ENCODE measurements around the gene SYNPR. TPM values are rescaled to one million over a fixed set of nuclear protein-coding genes. Genes with fewer than 3 reads are reported as not detected.
"Not testable (repeated sequence)": the region's sequence is repeated elsewhere in the genome, so short reads cannot be mapped to it uniquely, and the experiment has no call there.

Gene SYNPR
- total RNA-seq, 1 experiment from 2014 or later = not detected

- DNase-seq (no peak), ATAC-seq (no peak)
- Histone ChIP-seq H3K27ac (ENCODE audit: low read length) (no peak overlapping the region), H3K9me2 (replicated peaks; ENCODE audit: low read length) (no peaks in the 10 kb centered on the region), H2AFZ (ENCODE audit: low read length) (no peak overlapping the region), H4K20me1 (ENCODE audit: low read length) (no peaks in the 10 kb centered on the region), H3F3A (ENCODE audit: low read length, unreplicated experiment) (no peaks in the 10 kb centered on the region), H3K4me2 (ENCODE audit: low read length) (no peak overlapping the region), H3K79me2 (ENCODE audit: low read length) (no peaks in the 10 kb centered on the region), H3K4me1 (ENCODE audit: insufficient read depth, low read length) (no peaks in the 10 kb centered on the region), H3K9me3 (ENCODE audit: low read length) (no peaks in the 10 kb centered on the region), H3K27me3 (ENCODE audit: low read length) (peaks cover 5% of the 10 kb centered on the region; the same call in 1 of the 2 replicates), H3K36me3 (ENCODE audit: low read depth, low read length) (no peaks in the 10 kb centered on the region), H3K9ac (ENCODE audit: low read length) (no peak overlapping the region), H3K4me3 (ENCODE audit: low read length) (no peak overlapping the region)
- CTCF ChIA-PET = no interaction called here
- intact Hi-C loops (cut with micrococcal nuclease) = no loop called here
- no peak for TF ChIP-seq CTCF (conservative IDR thresholded peaks at IDR 0.05; ENCODE audit: low read depth, low read length)
- no peak for TF ChIP-seq EZH2 (IDR thresholded peaks at IDR 0.05; ENCODE audit: low read length, unreplicated experiment)
- no peak for TF ChIP-seq EZH2phosphoT487 (IDR thresholded peaks at IDR 0.05; ENCODE audit: borderline replicate concordance, low read length)
- no TSS peak for BruUV-seq (replicated peaks)
- POLR2A ChIA-PET (ENCODE audit: unreplicated experiment) = no interaction called here
Observed at GRCh38 chr3:63642488-63642887, 364.4 kb downstream of the SYNPR start.

- H3K9me3 ChIP-seq (ENCODE audit: low read length) = no peaks in the 10 kb centered on the region
- H4K20me1 ChIP-seq (ENCODE audit: low read length) = no peaks in the 10 kb centered on the region
- no peak for DNase-seq
- H3K9ac ChIP-seq (ENCODE audit: low read length) = no peak overlapping the region
- H3K36me3 ChIP-seq (ENCODE audit: low read depth, low read length) = no peaks in the 10 kb centered on the region
- no peaks in the 10 kb centered on the region for H3K79me2 ChIP-seq (ENCODE audit: low read length)
- H3K4me2 ChIP-seq (ENCODE audit: low read length) = no peak overlapping the region
- H3K4me3 ChIP-seq (ENCODE audit: low read length) = no peak overlapping the region
- H3K27me3 ChIP-seq (ENCODE audit: low read length) = peaks cover 5% of the 10 kb centered on the region; the same call in 1 of the 2 replicates
- ChIA-PET POLR2A (ENCODE audit: unreplicated experiment) (no interaction called here), CTCF (no interaction called here)
- intact Hi-C loops (cut with micrococcal nuclease) = no loop called here
- BruUV-seq (replicated peaks) = no TSS peak
- ATAC-seq = no peak
- H3K27ac ChIP-seq (ENCODE audit: low read length) = no peak overlapping the region
- no peaks in the 10 kb centered on the region for H3K4me1 ChIP-seq (ENCODE audit: insufficient read depth, low read length)
- H3K9me2 ChIP-seq (replicated peaks; ENCODE audit: low read length) = no peaks in the 10 kb centered on the region
- H2AFZ ChIP-seq (ENCODE audit: low read length) = no peak overlapping the region
- TF ChIP-seq EZH2phosphoT487 (IDR thresholded peaks at IDR 0.05; ENCODE audit: borderline replicate concordance, low read length) (no peak), CTCF (conservative IDR thresholded peaks at IDR 0.05; ENCODE audit: low read depth, low read length) (no peak), EZH2 (IDR thresholded peaks at IDR 0.05; ENCODE audit: low read length, unreplicated experiment) (no peak)
- H3F3A ChIP-seq (ENCODE audit: low read length, unreplicated experiment) = no peaks in the 10 kb centered on the region
Observed at GRCh38 chr3:63644212-63644797, 366.2 kb downstream of the SYNPR start.

- intact Hi-C loops (cut with micrococcal nuclease); POLR2A ChIA-PET (ENCODE audit: unreplicated experiment): not testable (repeated sequence)
Observed at GRCh38 chr3:63644928-63645781, 367.0 kb downstream of the SYNPR start.

More at GRCh38 chr3:63644928-63645781, 367.0 kb downstream of the SYNPR start:
- H4K20me1 ChIP-seq (ENCODE audit: low read length); H3K27me3 ChIP-seq (ENCODE audit: low read length); CTCF ChIA-PET; H3K9me3 ChIP-seq (ENCODE audit: low read length); H3K36me3 ChIP-seq (ENCODE audit: low read depth, low read length); H3F3A ChIP-seq (ENCODE audit: low read length, unreplicated experiment); ATAC-seq; H3K27ac ChIP-seq (ENCODE audit: low read length); H3K9ac ChIP-seq (ENCODE audit: low read length); BruUV-seq (replicated peaks); H3K79me2 ChIP-seq (ENCODE audit: low read length); H3K4me2 ChIP-seq (ENCODE audit: low read length); H2AFZ ChIP-seq (ENCODE audit: low read length); H3K4me3 ChIP-seq (ENCODE audit: low read length); H3K9me2 ChIP-seq (replicated peaks; ENCODE audit: low read length); DNase-seq; H3K4me1 ChIP-seq (ENCODE audit: insufficient read depth, low read length): not testable (repeated sequence)

All from PC-3 (cell line).